K562 (cell line): ENCODE measurements around the gene CREB5. TPM values are rescaled to one million over a fixed set of nuclear protein-coding genes. Genes with fewer than 3 reads are reported as not detected.

ENCODE experiments used
- ATAC-seq: fragments of 200-7000 bp; cut with Tn5 transposase; 3 replicates; pipeline ENCODE4 v1.9.1; 2020; ENCODE audit warnings: moderate library complexity
- BruUV-seq: library from RNA; stranded (reverse); fragments of 400-500 nt; replicated peaks from 2 replicates; lab custom pipeline; 2021; lab: Mats Ljungman, UMichigan
- CTCF ChIA-PET: fragments of 300-600 bp; formaldehyde crosslinking; extraction: SDS; loops from one replicate; lab custom pipeline; 2021; ENCODE audit warnings: low intra/inter-chr PET ratio; lab: Yijun Ruan, JAX
- POLR2A ChIA-PET: fragments of 300-600, 350-650 bp; sonication (Branson Sonifier 250); formaldehyde crosslinking; extraction: SDS; loops from one replicate; lab custom pipeline; 2021; ENCODE audit warnings: antibody characterized with exemption, inconsistent platforms; lab: Yijun Ruan, JAX
- DNase-seq, 4 experiments: peaks; one replicate each; pipeline versions ENCODE4 v3.0.0 to v3.0.0-alpha.2; 2011 to 2018; ENCODE audit warnings: low spot score in 3 of 4, mixed read lengths in 3 of 4; ENCODE audit errors: extremely low read depth in 1 of 4
- FAIRE-seq: peaks from 2 replicates; lab custom pipeline; 2011; peaks lifted over from hg19 to GRCh38; lab: Jason Lieb, UNC
- H2AFZ ChIP-seq: 2 replicates; pipeline ENCODE4 v1.6.0; 2011; ENCODE audit warnings: low read depth, low read length, control low read depth, inconsistent platforms
- H3K27ac ChIP-seq: fragments of 200-600 bp; 3 replicates; pipeline ENCODE4 v1.8.0; 2011; ENCODE audit warnings: low read depth, mild to moderate bottlenecking, control low read depth, inconsistent platforms, low read length, moderate library complexity, mixed read lengths; ENCODE audit errors: extremely low read depth
- H3K27me3 ChIP-seq, 2 experiments: fragments of 300-600 bp in 1 of 2; 2 replicates in 1 of 2; 3 replicates in 1 of 2; pipeline versions ENCODE4 v1.6.0 to v1.8.0; 2011; ENCODE audit warnings: inconsistent platforms in 2 of 2, low read length in 2 of 2, mild to moderate bottlenecking in 1 of 2, mixed read lengths in 1 of 2, moderate library complexity in 1 of 2; ENCODE audit not compliant: control insufficient read depth in 2 of 2, insufficient read depth in 2 of 2
- H3K36me3 ChIP-seq: fragments of 300-600 bp; 3 replicates; pipeline ENCODE4 v1.8.0; 2011; ENCODE audit warnings: mild to moderate bottlenecking, low read length, inconsistent platforms; ENCODE audit not compliant: control insufficient read depth, insufficient read depth
- H3K4me1 ChIP-seq, 2 experiments: fragments of 200-600 bp in 1 of 2; replicated peaks in 1 of 2; 2 replicates in 1 of 2; 3 replicates in 1 of 2; pipeline versions ENCODE4 v1.5.1 to v1.8.0; 2011; ENCODE audit warnings: inconsistent platforms in 2 of 2, low read length in 2 of 2, mild to moderate bottlenecking in 1 of 2, mixed read lengths in 1 of 2, moderate library complexity in 1 of 2; ENCODE audit not compliant: control insufficient read depth in 2 of 2, insufficient read depth in 2 of 2
- H3K4me2 ChIP-seq: 2 replicates; pipeline ENCODE4 v1.6.1; 2011; ENCODE audit warnings: low read length, control low read depth, inconsistent platforms, mixed read lengths; ENCODE audit not compliant: insufficient read depth
- H3K4me3 ChIP-seq: fragments of 200-600 bp; sonication (generic), shearing (Covaris generic); 2 replicates; pipeline ENCODE4 v1.5.1; 2016; ENCODE audit warnings: control low read depth, inconsistent platforms
- H3K79me2 ChIP-seq: fragments of 200-600 bp; 3 replicates; pipeline ENCODE4 v1.8.0; 2011; ENCODE audit warnings: low read length, inconsistent platforms; ENCODE audit not compliant: control insufficient read depth, insufficient read depth
- H3K9ac ChIP-seq, 2 experiments: 2 replicates each; pipeline versions ENCODE4 v1.6.0 to v1.6.1; 2011; ENCODE audit warnings: low read depth in 2 of 2, low read length in 2 of 2, control low read depth in 1 of 2, inconsistent platforms in 1 of 2, mild to moderate bottlenecking in 1 of 2, mixed read lengths in 1 of 2; ENCODE audit not compliant: insufficient read depth in 1 of 2
- H3K9me1 ChIP-seq: one replicate; pipeline ENCODE4 v1.6.0; 2011; ENCODE audit warnings: inconsistent platforms, mild to moderate bottlenecking, low read length, moderate library complexity; ENCODE audit not compliant: control insufficient read depth, insufficient read depth
- H3K9me3 ChIP-seq: replicated peaks from 2 replicates; pipeline ENCODE4 v1.5.1; 2011; ENCODE audit warnings: low read depth, low read length, inconsistent platforms; ENCODE audit not compliant: control insufficient read depth, insufficient read depth
- H4K20me1 ChIP-seq: replicated peaks from 2 replicates; pipeline ENCODE4 v1.6.1; 2011; ENCODE audit warnings: low read length, inconsistent platforms, mixed read lengths; ENCODE audit not compliant: control insufficient read depth, insufficient read depth
- E2F1 ChIP-seq: sonication (generic); formaldehyde crosslinking; IDR thresholded peaks from 2 replicates; pipeline ENCODE4 v1.8.1; 2023; ENCODE audit warnings: mild to moderate bottlenecking, missing genetic modification reagents, moderate library complexity
- FOXK1 ChIP-seq: sonication (generic); formaldehyde crosslinking; IDR thresholded peaks from 2 replicates; pipeline ENCODE4 v1.8.0; 2022; ENCODE audit warnings: missing genetic modification reagents, mild to moderate bottlenecking, borderline replicate concordance
- FOXK2 ChIP-seq, 2 experiments: fragments of 450-650 bp; IDR thresholded peaks in 1 of 2; conservative IDR thresholded peaks in 1 of 2; 2 replicates each; pipeline ENCODE4 v1.6.1; 2016; ENCODE audit warnings: low read depth in 2 of 2, mild to moderate bottlenecking in 1 of 2
- HIVEP1 ChIP-seq: fragments of 250-450 bp; sonication (Bioruptor Pico); IDR thresholded peaks from 2 replicates; pipeline ENCODE4 v1.4.0; 2020; ENCODE audit warnings: mild to moderate bottlenecking
- MTA2 ChIP-seq: fragments of 450-650 bp; IDR thresholded peaks from 2 replicates; pipeline ENCODE4 v1.6.1; 2016; ENCODE audit warnings: low read depth
- PHF8 ChIP-seq: fragments of 200-600 bp; sonication (generic); IDR thresholded peaks from 2 replicates; pipeline ENCODE4 v1.6.1; 2012; ENCODE audit warnings: mixed run types, mild to moderate bottlenecking, inconsistent platforms, low read length, moderate library complexity, borderline replicate concordance
- POLR2H ChIP-seq: IDR thresholded peaks from 2 replicates; pipeline ENCODE4 v1.6.1; 2016; ENCODE audit warnings: missing genetic modification characterization, low read depth, mild to moderate bottlenecking, control low read depth, missing compliant biosample characterization, moderate library complexity
- RBBP5 ChIP-seq: fragments of 200-600 bp; sonication (generic); IDR thresholded peaks from 2 replicates; pipeline ENCODE4 v1.6.1; 2012; ENCODE audit warnings: borderline replicate concordance, mild to moderate bottlenecking, low read length, control low read depth, inconsistent platforms; ENCODE audit not compliant: insufficient read depth, poor library complexity, severe bottlenecking
- ZBTB34 ChIP-seq: fragments of 250-450 bp; sonication (Bioruptor Pico); IDR thresholded peaks from 2 replicates; pipeline ENCODE4 v1.8.0; 2021; ENCODE audit warnings: mild to moderate bottlenecking, moderate library complexity
- ZFP91 ChIP-seq: sonication (generic); formaldehyde crosslinking; IDR thresholded peaks from 2 replicates; pipeline ENCODE4 v1.8.0; 2022; ENCODE audit warnings: mild to moderate bottlenecking, missing genetic modification reagents
- ZNF224 ChIP-seq: sonication (generic); formaldehyde crosslinking; IDR thresholded peaks from 2 replicates; pipeline ENCODE4 v1.8.0; 2022; ENCODE audit warnings: mild to moderate bottlenecking, missing genetic modification reagents
- ZNF551 ChIP-seq: fragments of 250-450 bp; sonication (Bioruptor Pico); IDR thresholded peaks from 2 replicates; pipeline ENCODE4 v1.5.0; 2021; ENCODE audit warnings: mild to moderate bottlenecking, moderate library complexity
- ZNF699 ChIP-seq: fragments of 250-450 bp; sonication (Bioruptor Pico); IDR thresholded peaks from 2 replicates; pipeline ENCODE4 v1.8.0; 2021; ENCODE audit warnings: mild to moderate bottlenecking, moderate library complexity; ENCODE audit not compliant: insufficient replicate concordance
- WGBS: fragments of 100-300 bp; shearing (Covaris generic); methylation state at CpG from one replicate; pipeline ENCODE4 v1.1.6; 2016; ENCODE audit warnings: low coverage, mixed read lengths; ENCODE audit not compliant: insufficient coverage; ENCODE audit errors: missing lambda C conversion rate; 5-methylcytosine and 5-hydroxymethylcytosine counted together
- in situ Hi-C: fragments of 300-500 bp; cut with MboI; formaldehyde crosslinking; loops from 4 replicates; pipeline ENCODE4 v1.15.0; 2018; ENCODE audit warnings: inconsistent platforms, mixed read lengths
- intact Hi-C: fragments of 100-400 bp; cut with micrococcal nuclease; formaldehyde crosslinking; loops from 2 replicates; pipeline ENCODE4 v1.14.2; 2022
- polyA plus RNA-seq, 8 experiments: library from polyadenylated mRNA; depleted of rRNA in 4 of 8; stranded (reverse) in 5 of 8; unstranded in 3 of 8; fragments of >200 nt; fragmentation: Nextera tagmentation in 2 of 8; fragmentation: Illumina TruSeq in 1 of 8; extraction: Ambion mirVana in 2 of 8; extraction: Trizol in 1 of 8; gene quantifications; 2 replicates each; pipeline versions ENCODE4 v1.2.1 to v1.2.3, GENCODE V29; 2011 to 2014; ENCODE audit warnings: inconsistent platforms in 1 of 8, missing spikeins in 1 of 8
- total RNA-seq, 7 experiments: library from RNA; depleted of rRNA in 6 of 7; stranded (reverse); fragments of >200 nt in 6 of 7; fragmentation: Illumina TruSeq in 2 of 7; extraction: Trizol in 2 of 7; gene quantifications; 2 replicates each; pipeline versions ENCODE4 v1.2.1 to v1.2.3, GENCODE V29; 2011 to 2021; ENCODE audit warnings: low replicate concordance in 1 of 7

CREB5 gene
- total and polyA plus RNA-seq, 9 of the 15 experiments (the other 6 are each of a cell fraction or from before 2014, with no cell fraction given) = 0.33 to 6.4 (median 1.8) TPM

- intact Hi-C loops (no loop called here), in situ Hi-C loops (no loop called here)
- H3K4me3 ChIP-seq = no peak overlapping the region
- H3K79me2 ChIP-seq = no peaks in the 10 kb centered on the region
- ChIA-PET POLR2A (interaction anchor here (0.6 kb wide), 1 partner anchor 386 kb away, joined by 3 read pairs; no protein-coding TSS in a partner anchor), CTCF (interaction anchor here (0.6 kb wide), 1 partner anchor 19 kb away, joined by 5 read pairs; no protein-coding TSS in a partner anchor)
- no peak overlapping the region for H3K9ac ChIP-seq
- no peaks in the 10 kb centered on the region for H4K20me1 ChIP-seq
- ATAC-seq (no peak), DNase-seq (no peak), FAIRE-seq (no peak)
- BruUV-seq = no TSS peak
- H3K4me1 ChIP-seq = no peaks in the 10 kb centered on the region
- H3K36me3 ChIP-seq = no peaks in the 10 kb centered on the region
- WGBS = 4% methylated on average over 14 of the region's 14 CpGs
- H2AFZ ChIP-seq = no peak overlapping the region
- no peak overlapping the region for H3K27ac ChIP-seq
- no peaks in the 10 kb centered on the region; a peak in 1 of 5 replicates for H3K27me3 ChIP-seq
- no peaks in the 10 kb centered on the region for H3K9me1 ChIP-seq
- H3K9me3 ChIP-seq = no peaks in the 10 kb centered on the region
- H3K4me2 ChIP-seq = no peak overlapping the region
- TF ChIP-seq FOXK1 (CRISPR knock-in tag) (no peak), RBBP5 (no peak), HIVEP1 (CRISPR knock-in tag) (no peak), ZFP91 (CRISPR knock-in tag) (no peak), POLR2H (no peak), E2F1 (CRISPR knock-in tag) (no peak), ZNF551 (CRISPR knock-in tag) (no peak), ZBTB34 (CRISPR knock-in tag) (no peak), ZNF699 (CRISPR knock-in tag) (no peak), MTA2 (no peak), PHF8 (no peak), ZNF224 (no peak), FOXK2 (conservative IDR thresholded peaks at IDR 0.05 in 1 of 2, IDR thresholded peaks at IDR 0.05 in 1 of 2; ENCODE audit: low read depth in 2 of 2) (no peak)
Observed at GRCh38 chr7:28771906-28772622, 359.7 kb downstream of the CREB5 start.
